ENCODE results near the gene CCDC187.

DNA sequence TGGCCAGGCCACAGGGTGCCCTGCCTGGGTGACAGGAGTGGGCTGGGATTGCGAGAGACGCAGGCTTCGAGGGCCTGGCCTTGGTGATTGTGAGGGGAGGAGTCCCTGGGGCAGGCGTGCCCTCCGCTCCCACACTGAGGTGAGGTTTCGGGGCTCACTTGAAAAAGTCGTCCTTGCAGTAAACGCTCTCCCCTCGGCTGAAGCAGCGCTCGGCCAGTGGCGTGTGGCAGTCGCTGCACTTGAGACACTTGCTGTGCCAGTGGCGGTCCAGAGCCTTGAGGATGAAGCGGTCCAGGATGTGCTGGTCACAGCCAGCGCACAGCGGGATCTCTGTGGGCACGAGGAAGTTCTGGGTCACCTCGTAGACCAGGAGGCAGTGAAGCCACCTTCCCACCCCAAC is 103.5 kb downstream of the CCDC187 start:
- TF ChIP-seq, protein P1, sequence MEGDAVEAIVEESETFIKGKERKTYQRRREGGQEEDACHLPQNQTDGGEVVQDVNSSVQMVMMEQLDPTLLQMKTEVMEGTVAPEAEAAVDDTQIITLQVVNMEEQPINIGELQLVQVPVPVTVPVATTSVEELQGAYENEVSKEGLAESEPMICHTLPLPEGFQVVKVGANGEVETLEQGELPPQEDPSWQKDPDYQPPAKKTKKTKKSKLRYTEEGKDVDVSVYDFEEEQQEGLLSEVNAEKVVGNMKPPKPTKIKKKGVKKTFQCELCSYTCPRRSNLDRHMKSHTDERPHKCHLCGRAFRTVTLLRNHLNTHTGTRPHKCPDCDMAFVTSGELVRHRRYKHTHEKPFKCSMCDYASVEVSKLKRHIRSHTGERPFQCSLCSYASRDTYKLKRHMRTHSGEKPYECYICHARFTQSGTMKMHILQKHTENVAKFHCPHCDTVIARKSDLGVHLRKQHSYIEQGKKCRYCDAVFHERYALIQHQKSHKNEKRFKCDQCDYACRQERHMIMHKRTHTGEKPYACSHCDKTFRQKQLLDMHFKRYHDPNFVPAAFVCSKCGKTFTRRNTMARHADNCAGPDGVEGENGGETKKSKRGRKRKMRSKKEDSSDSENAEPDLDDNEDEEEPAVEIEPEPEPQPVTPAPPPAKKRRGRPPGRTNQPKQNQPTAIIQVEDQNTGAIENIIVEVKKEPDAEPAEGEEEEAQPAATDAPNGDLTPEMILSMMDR (conservative IDR thresholded peaks at IDR 0.05) = no peak
- TF ChIP-seq EZH2 (IDR thresholded peaks at IDR 0.05; ENCODE audit: low read depth) = no peak
